ENCODE measurements around the gene STARD3.

- TF ChIP-seq CTCF (IDR thresholded peaks at IDR 0.05) (no peak), POLR2AphosphoS5 (IDR thresholded peaks at IDR 0.05) (no peak)
Measured at GRCh38 chr17:39603304-39604016, 33.5 kb upstream of the STARD3 start.
